Naive thymus-derived CD8-positive, alpha-beta T cell (primary cell): ENCODE measurements around the gene FZD7. TPM values are rescaled to one million over a fixed set of nuclear protein-coding genes. Genes with fewer than 3 reads are reported as not detected.
A peak's percentile ranks its signal among the peaks of the same experiment; 100 is the strongest.

Experiments used
- ATAC-seq, 2 donors: fragments of 150-1000 bp; cut with Tn5 transposase in 1 of 2; sonication (Bioruptor Pico), chemical (Tn5 transposase) in 1 of 2; 1 replicate in 1 of 2; 2 replicates in 1 of 2; pipeline ENCODE4 v1.10.0; 2021; ENCODE audit warnings: mild to moderate bottlenecking in 2 of 2, moderate library complexity in 2 of 2
- POLR2A ChIA-PET: fragments of 350-600 bp; sonication (Branson Sonifier 250); formaldehyde crosslinking; loops from one replicate; lab custom pipeline; 2021; ENCODE audit warnings: antibody characterized with exemption; lab: Charles Lee
- DNase-seq, 10 donors: peaks; one replicate each; pipeline versions ENCODE4 v3.0.0 to v3.0.0-alpha.2; 2020 to 2022
- H3K27ac Mint-ChIP-seq, 10 donors: one replicate each; pipeline ENCODE4 v1.8.0; 2020 to 2022; ENCODE audit warnings: mild to moderate bottlenecking in 10 of 10, mixed read lengths in 10 of 10, moderate library complexity in 4 of 10, inconsistent platforms in 1 of 10
- H3K27me3 Mint-ChIP-seq, 5 donors: one replicate each; pipeline ENCODE4 v1.8.0; 2021 to 2022; ENCODE audit warnings: mixed read lengths in 5 of 5
- H3K36me3 Mint-ChIP-seq, 3 donors: one replicate each; pipeline ENCODE4 v1.8.0; 2020 to 2022; ENCODE audit warnings: mixed read lengths in 3 of 3, mild to moderate bottlenecking in 2 of 3, inconsistent platforms in 1 of 3
- H3K4me1 Mint-ChIP-seq, 4 donors: one replicate each; pipeline ENCODE4 v1.8.0; 2021 to 2022; ENCODE audit warnings: mixed read lengths in 4 of 4
- H3K4me3 Mint-ChIP-seq, 10 donors: one replicate each; pipeline ENCODE4 v1.8.0; 2020 to 2022; ENCODE audit warnings: mild to moderate bottlenecking in 10 of 10, mixed read lengths in 10 of 10, moderate library complexity in 6 of 10, inconsistent platforms in 1 of 10
- H3K9me3 Mint-ChIP-seq, 9 donors: one replicate each; pipeline ENCODE4 v1.8.0; 2020 to 2022; ENCODE audit warnings: mixed read lengths in 9 of 9, mild to moderate bottlenecking in 3 of 9, inconsistent platforms in 1 of 9, moderate library complexity in 1 of 9
- polyA plus RNA-seq, 3 donors: library from polyadenylated mRNA; unstranded; fragments of 300-500 nt; fragmentation: Illumina TruSeq; gene quantifications; one replicate each; pipeline ENCODE4 v1.2.3, GENCODE V29; 2021
- total RNA-seq, 8 experiments: library from RNA in 2 of 8; stranded (reverse) in 2 of 8; gene quantifications; one replicate each; pipeline ENCODE4 v1.2.3 and lab custom pipeline; 2021 to 2026

Gene FZD7
- total and polyA plus RNA-seq, 5 experiments from 2014 or later, result 0.07 to 1.2 (median 0.94) TPM; not detected in 2

DNA sequence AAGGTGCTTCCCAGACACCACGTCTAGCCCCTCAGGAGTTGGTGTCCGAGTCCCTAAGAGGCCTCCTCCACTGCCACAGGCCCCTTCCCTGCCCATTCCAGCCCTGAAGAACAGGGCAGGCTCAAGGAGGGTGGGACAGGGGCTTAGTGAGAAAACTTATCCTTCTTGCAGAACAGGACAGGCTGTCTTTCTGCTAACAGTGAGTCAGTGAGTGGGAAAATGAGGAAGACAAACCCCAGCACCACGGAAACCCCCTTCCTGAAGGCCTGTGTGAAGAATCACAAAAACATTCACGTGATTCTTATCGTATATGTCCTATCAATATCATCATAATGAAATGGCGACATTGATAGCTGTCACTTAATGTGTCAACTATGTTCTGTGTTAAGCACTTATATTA, 9.8 kb downstream of the FZD7 start:
- H3K27me3 Mint-ChIP-seq, result peaks cover 40 to 69% (median 51%) of the 10 kb centered on the region in 5 donors
- no peak overlapping the region for H3K27ac Mint-ChIP-seq
- no peaks in the 10 kb centered on the region for H3K36me3 Mint-ChIP-seq
- POLR2A ChIA-PET, result no interaction called here
- no peak overlapping the region for H3K4me3 Mint-ChIP-seq
- peaks cover 0 to under 1% (median 0%) of the 10 kb centered on the region in 9 donors for H3K9me3 Mint-ChIP-seq
- DNase-seq (no peak), ATAC-seq (no peak)
- H3K4me1 Mint-ChIP-seq, result no peaks in the 10 kb centered on the region

DNA sequence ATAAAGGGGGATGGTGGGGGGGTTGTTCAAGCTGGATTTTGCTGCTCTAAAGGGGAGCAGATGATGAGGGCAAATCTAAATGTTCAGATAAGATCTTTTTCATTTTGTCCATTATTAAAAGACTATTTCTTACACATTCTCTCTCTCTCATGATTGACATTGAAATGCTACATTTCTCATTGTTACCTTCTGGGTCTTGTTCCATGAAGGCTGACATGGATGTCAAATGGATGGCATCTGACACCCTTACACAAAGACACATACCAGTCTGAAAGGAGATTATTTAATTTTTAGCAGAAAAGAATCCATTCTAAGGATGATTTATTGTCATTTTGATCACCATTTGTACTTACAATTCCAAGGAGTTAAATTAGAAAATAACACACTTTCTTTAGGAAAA, 11.1 kb downstream of the FZD7 start:
- POLR2A ChIA-PET, result no interaction called here
- Mint-ChIP-seq H3K27ac (no peak overlapping the region), H3K4me1 (no peaks in the 10 kb centered on the region), H3K36me3 (no peaks in the 10 kb centered on the region), H3K27me3 (peaks cover 33 to 56% (median 46%) of the 10 kb centered on the region in 5 donors), H3K9me3 (no peaks in the 10 kb centered on the region), H3K4me3 (no peak overlapping the region)
- ATAC-seq, result no peak
- no peak for DNase-seq

DNA sequence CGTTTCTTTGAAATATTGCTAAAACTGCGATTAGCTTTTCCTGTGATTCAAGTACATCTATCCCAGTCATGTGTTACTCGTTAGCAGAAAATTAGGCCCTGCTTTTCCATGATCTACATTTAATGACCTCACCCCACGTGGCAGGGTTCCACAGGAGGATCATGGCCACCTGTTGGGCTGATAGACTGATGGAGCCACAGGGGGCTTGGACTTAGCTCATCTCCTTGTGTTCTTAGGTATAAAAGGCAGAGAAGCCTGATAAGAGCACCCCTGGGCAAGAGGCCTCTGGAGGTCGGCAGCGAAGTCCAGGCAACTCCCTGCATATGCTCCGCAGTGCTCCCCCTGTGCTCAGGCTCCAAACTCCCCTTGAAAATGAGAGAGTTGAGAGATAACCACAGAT, 12.9 kb downstream of the FZD7 start:
- no peak for ATAC-seq
- no peaks in the 10 kb centered on the region for H3K9me3 Mint-ChIP-seq
- no peak overlapping the region for H3K4me3 Mint-ChIP-seq
- H3K27ac Mint-ChIP-seq, result no peak overlapping the region
- no peak for DNase-seq
- H3K36me3 Mint-ChIP-seq, result no peaks in the 10 kb centered on the region
- peaks cover 20 to 38% (median 34%) of the 10 kb centered on the region in 5 donors for H3K27me3 Mint-ChIP-seq
- POLR2A ChIA-PET, result no interaction called here
- no peaks in the 10 kb centered on the region for H3K4me1 Mint-ChIP-seq

DNA sequence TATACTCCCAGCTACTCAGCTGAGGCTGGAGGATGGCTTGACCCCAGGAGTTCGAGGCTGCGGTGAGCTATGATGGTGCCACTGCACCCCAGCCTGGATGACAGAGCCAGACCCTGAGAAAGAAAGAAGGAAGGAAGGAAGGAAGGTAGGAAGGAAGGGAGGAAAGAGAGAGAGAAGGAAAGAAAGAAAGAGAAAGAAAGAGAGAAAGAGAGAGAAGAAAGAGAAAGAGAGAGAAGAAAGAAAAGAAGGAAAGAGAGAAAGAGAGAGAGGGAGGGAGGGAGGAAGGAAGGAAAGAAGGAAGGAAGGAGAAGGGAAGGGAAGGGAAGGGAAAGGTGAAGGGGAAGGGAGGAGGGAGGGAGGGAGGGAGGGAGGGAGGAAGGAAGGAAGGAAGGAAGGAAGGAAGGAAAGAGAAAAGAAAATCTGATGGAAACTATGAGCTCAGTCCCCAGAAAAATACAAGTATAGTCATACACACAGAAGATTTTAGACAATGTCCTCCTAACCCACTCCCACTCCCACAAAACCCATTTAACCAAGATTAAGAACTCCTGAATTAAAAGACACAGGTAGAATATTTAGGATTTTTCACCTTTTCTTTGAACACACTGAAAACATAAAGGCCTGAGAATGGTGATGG, 15.6 kb downstream of the FZD7 start:
- no peaks in the 10 kb centered on the region for H3K9me3 Mint-ChIP-seq
- H3K27me3 Mint-ChIP-seq, result peaks cover 23 to 43% (median 32%) of the 10 kb centered on the region in 5 donors
- ATAC-seq (no peak), DNase-seq (no peak)
- H3K36me3 Mint-ChIP-seq, result no peaks in the 10 kb centered on the region
- H3K27ac Mint-ChIP-seq, result peak overlapping the region in 1 of 10 donors; percentile 1
- POLR2A ChIA-PET, result no interaction called here
- no peaks in the 10 kb centered on the region for H3K4me1 Mint-ChIP-seq
- H3K4me3 Mint-ChIP-seq, result no peak overlapping the region

DNA sequence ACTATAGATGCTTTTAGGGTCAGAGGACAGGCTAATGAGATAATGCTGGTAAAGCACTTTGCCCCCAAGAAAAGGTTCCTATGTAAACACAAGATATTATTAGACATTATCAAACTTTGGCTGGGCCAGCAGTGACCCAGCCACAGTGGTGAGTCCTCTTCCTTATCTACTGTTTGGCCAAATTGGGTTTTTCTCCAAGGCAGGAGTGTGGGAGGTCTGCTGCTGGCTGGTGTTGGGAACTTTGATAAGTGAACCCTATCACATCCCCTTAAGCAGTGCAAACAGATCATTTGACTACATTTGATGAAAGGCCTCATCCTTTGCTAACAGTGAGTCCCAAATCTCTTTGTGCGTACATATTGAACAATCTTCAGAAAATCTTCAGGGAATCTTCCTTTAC, 16.2 kb downstream of the FZD7 start:
- no peaks in the 10 kb centered on the region for H3K4me1 Mint-ChIP-seq
- POLR2A ChIA-PET, result no interaction called here
- ATAC-seq (no peak), DNase-seq (no peak)
- H3K27me3 Mint-ChIP-seq, result peaks cover 25 to 40% (median 32%) of the 10 kb centered on the region in 5 donors
- no peak overlapping the region for H3K4me3 Mint-ChIP-seq
- peak overlapping the region in 1 of 10 donors; percentile 1 for H3K27ac Mint-ChIP-seq
- no peaks in the 10 kb centered on the region for H3K36me3 Mint-ChIP-seq
- H3K9me3 Mint-ChIP-seq, result no peaks in the 10 kb centered on the region

DNA sequence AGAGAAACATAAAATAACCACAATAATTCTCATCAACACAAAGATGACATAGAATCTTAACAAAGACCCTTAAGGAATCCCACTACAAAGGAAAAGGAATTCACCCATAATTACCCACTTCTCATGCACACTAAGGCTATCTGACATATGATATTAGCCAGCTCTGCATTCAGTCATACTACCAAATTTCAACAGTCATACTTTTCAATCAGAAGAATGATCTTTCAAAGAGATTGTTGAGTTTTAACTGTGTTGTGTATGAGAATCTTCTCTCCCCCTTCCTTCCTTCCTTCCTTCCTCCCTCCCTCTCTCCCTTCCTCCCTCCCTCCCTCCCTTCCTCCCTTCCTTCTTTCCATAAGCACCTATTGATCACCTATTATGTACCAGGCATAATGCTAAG, 17.0 kb downstream of the FZD7 start:
- DNase-seq (no peak), ATAC-seq (no peak)
- POLR2A ChIA-PET, result no interaction called here
- Mint-ChIP-seq H3K4me1 (no peaks in the 10 kb centered on the region), H3K36me3 (no peaks in the 10 kb centered on the region), H3K27me3 (peaks cover 20 to 41% (median 33%) of the 10 kb centered on the region in 5 donors), H3K27ac (no peak overlapping the region), H3K4me3 (no peak overlapping the region), H3K9me3 (no peaks in the 10 kb centered on the region)

DNA sequence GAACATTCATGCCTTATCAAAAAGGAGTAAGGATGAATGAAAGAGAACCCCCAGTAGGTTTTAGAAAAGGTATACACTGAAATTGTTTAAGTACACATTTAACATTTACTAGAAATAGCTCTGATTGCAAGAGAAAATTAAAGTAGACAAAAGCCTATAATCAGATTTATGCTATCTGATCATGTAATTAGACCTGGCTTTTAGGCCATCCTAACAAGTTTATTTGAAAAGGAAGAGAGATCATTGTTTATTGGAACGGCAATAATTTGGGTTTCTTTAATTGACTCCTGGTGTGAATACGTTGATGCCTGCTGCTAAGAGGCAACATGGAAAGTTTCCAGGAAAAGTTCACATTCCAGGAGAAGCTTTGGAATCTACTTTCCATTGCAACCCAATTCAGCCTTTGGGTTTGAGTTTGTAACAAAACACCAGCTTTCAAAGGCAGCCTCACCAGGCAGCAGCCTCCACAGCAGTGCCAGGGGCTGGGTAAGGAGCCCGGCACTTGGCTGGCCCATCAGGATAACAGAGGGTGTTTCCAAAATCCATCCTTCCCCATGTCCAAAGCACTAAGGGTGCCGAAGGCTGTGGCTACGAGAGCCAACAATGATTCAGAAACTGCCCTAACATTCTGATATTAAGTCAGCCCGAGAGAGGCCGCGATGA, 18.0 kb downstream of the FZD7 start:
- Mint-ChIP-seq H3K4me3 (no peak overlapping the region), H3K4me1 (no peaks in the 10 kb centered on the region), H3K36me3 (no peaks in the 10 kb centered on the region), H3K27me3 (peaks cover 24 to 45% (median 36%) of the 10 kb centered on the region in 5 donors), H3K9me3 (no peaks in the 10 kb centered on the region), H3K27ac (no peak overlapping the region)
- POLR2A ChIA-PET, result no interaction called here
- DNase-seq (no peak), ATAC-seq (no peak)

DNA sequence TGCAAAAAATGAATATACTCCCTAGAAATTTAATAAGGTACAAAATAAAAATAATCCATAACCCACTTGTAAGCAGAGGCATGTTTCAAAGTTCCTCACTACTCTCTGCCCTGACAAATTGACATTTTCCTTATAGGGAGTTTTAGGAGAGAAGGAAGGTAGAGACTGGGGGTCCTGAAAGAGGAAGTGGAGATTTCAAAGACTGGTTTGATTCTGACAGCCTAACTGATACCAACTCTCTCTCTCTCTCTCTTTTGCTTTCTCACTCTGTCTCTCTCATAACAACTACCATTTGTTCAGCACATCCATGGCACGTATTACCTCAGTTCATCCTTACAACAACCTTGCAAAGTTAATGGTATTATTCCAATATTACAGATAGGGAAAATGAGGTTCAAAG, 18.6 kb downstream of the FZD7 start:
- ATAC-seq (no peak), DNase-seq (no peak)
- peaks cover 25 to 42% (median 34%) of the 10 kb centered on the region in 5 donors for H3K27me3 Mint-ChIP-seq
- no peak overlapping the region for H3K4me3 Mint-ChIP-seq
- POLR2A ChIA-PET, result no interaction called here
- H3K4me1 Mint-ChIP-seq, result no peaks in the 10 kb centered on the region
- no peak overlapping the region for H3K27ac Mint-ChIP-seq
- H3K36me3 Mint-ChIP-seq, result no peaks in the 10 kb centered on the region
- H3K9me3 Mint-ChIP-seq, result no peaks in the 10 kb centered on the region

DNA sequence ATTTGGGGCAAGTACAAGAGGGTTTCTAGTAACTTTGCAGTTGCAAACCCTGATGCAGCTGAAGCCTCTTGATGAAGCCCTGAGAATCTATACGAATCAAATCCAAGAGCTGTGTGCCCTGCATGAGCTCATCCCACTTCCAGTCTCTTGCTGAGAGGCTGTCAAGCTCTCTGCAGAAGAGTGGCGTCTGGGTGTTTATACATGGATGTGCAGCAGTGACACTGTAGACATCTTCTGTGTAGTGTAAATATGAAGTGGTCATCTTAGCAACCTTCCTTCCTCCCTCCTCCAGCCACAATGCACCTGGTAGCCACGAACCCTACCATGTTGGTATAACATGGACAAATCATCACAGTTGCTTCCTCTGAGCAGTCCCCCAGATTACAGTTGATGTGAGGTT, 21.0 kb downstream of the FZD7 start:
- Mint-ChIP-seq H3K27me3 (peaks cover 27 to 50% (median 40%) of the 10 kb centered on the region in 5 donors), H3K4me3 (no peak overlapping the region), H3K36me3 (no peaks in the 10 kb centered on the region)

DNA sequence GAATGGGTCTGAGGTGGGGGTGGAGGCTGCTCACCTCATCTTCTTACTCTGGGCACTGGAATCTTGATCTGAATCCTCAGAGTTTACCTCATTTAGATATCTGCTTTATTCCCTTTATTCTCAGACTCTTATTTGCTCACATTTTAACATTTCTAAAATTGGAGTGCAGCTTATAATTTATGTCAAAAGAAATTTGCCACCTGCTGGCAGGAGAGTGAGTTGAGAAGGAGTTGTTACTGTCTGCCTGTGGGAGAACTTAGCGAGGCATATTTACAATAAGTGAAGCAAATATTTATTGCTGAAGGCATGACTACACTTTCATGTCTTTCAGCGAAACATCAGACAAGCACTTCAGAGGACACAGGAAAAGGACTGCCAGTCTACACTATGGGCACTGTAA, 23.0 kb downstream of the FZD7 start:
- DNase-seq, result no peak
- no peaks in the 10 kb centered on the region for H3K4me1 Mint-ChIP-seq
- no peak overlapping the region for H3K4me3 Mint-ChIP-seq
- H3K27me3 Mint-ChIP-seq, result peaks cover 27 to 60% (median 40%) of the 10 kb centered on the region in 5 donors
- ATAC-seq, result no peak
- no peaks in the 10 kb centered on the region for H3K36me3 Mint-ChIP-seq
- H3K27ac Mint-ChIP-seq, result no peak overlapping the region
- POLR2A ChIA-PET, result no interaction called here
- no peaks in the 10 kb centered on the region for H3K9me3 Mint-ChIP-seq

More for the DNA sequence above, 21.0 kb downstream of the FZD7 start:
- Mint-ChIP-seq H3K27ac (no peak overlapping the region), H3K4me1 (no peaks in the 10 kb centered on the region), H3K9me3 (no peaks in the 10 kb centered on the region)
- POLR2A ChIA-PET, result no interaction called here
- ATAC-seq (no peak), DNase-seq (no peak)

DNA sequence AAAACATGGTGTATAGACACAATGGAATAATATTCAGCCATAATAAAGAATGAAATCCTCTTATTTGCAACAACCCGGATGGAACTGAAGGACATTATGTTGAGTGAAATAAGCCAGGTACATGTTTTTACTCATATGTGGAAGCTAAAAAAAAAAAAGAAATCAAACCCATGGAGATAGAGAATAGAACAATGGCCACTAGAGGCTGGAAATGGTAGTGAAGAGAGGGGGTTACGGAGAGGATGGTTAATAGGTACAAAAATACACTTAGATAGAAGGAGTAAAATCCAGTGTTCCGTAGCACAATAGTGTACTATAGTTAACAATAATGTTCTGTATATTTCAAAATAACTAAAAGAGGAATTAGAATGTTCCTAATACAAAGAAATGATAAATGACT, 26.6 kb downstream of the FZD7 start:
- POLR2A ChIA-PET, result no interaction called here
- ATAC-seq (no peak), DNase-seq (no peak)
- Mint-ChIP-seq H3K27ac (no peak overlapping the region), H3K36me3 (no peaks in the 10 kb centered on the region), H3K4me3 (no peak overlapping the region), H3K27me3 (peaks cover 17 to 43% (median 22%) of the 10 kb centered on the region in 5 donors), H3K9me3 (no peaks in the 10 kb centered on the region), H3K4me1 (no peaks in the 10 kb centered on the region)

DNA sequence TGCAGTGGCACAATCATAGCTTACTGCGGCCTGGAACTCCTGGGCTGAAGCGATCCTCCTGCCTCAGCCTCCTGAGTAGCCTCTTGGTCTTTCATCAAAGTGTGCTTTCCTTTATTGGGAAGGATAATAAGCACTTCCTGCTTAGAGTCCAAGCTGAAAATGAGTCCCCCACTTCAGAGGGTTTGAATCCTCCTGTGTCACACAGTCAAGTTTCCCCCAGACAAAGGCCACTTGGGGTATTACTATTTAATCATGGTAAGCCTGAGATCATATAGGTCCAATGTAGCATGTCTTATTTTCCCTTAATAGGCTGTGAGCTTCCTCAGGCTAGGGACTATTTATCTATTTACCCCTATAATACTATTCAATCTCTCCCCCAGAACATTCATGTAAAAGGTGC, 28.0 kb downstream of the FZD7 start:
- H3K9me3 Mint-ChIP-seq, result no peaks in the 10 kb centered on the region
- POLR2A ChIA-PET, result no interaction called here
- peaks cover 12 to 30% (median 14%) of the 10 kb centered on the region in 5 donors for H3K27me3 Mint-ChIP-seq
- DNase-seq, result no peak
- H3K4me1 Mint-ChIP-seq, result no peaks in the 10 kb centered on the region
- H3K27ac Mint-ChIP-seq, result no peak overlapping the region
- H3K36me3 Mint-ChIP-seq, result no peaks in the 10 kb centered on the region
- H3K4me3 Mint-ChIP-seq, result no peak overlapping the region
- ATAC-seq, result no peak

DNA sequence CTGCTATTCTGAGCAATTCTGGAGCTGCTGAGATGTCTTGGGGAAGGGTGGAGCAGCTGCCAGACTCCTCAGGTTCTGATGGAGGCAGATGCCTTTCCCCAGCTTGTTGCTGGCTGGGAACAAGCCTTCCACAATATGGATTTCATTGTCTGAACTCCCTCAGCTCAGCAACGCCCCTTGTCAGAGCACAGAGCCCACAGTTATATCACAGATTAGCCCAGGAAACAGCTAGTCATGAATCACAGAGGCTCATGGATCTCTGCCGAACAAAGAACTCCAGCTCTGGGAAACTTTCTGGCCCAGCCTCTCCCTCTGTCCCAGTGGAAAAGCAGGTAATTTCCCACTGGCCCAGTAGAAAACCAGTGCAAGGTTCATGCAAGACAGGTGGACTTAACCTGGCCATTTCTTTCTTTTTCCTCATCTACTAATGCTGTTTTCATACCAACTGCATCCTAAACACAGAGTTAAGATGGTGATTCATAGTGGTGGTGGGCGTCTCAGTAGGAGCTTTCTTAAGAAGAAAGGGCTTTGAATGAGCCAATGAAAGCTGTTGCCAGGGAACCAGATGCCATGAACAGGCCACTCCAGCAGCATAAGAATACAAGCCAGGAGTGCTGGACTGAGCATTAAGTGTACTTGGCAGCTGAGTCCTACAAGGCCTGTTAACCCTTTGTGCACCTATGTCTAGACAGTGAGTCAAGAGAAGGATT, 30.7 kb downstream of the FZD7 start:
- H3K4me3 Mint-ChIP-seq, result no peak overlapping the region
- POLR2A ChIA-PET, result no interaction called here
- peaks cover 0 to 13% (median 5%) of the 10 kb centered on the region in 5 donors for H3K27me3 Mint-ChIP-seq

More for the DNA sequence above, 30.7 kb downstream of the FZD7 start:
- no peak for ATAC-seq
- no peaks in the 10 kb centered on the region for H3K9me3 Mint-ChIP-seq
- H3K27ac Mint-ChIP-seq, result no peak overlapping the region
- DNase-seq, result no peak
- no peaks in the 10 kb centered on the region for H3K36me3 Mint-ChIP-seq
- H3K4me1 Mint-ChIP-seq, result no peaks in the 10 kb centered on the region
